ENCODE measurements around the gene SPRED3.
"Not testable (repeated sequence)": the region's sequence is repeated elsewhere in the genome, so short reads cannot be mapped to it uniquely, and the experiment has no call there.

- not testable (repeated sequence) for TF ChIP-seq CTCF (IDR thresholded peaks at IDR 0.05; ENCODE audit: low read depth, low read length, missing input control); TAF1 (conservative IDR thresholded peaks at IDR 0.05); RAD21 (IDR thresholded peaks at IDR 0.05); REST (IDR thresholded peaks at IDR 0.05); JUND (IDR thresholded peaks at IDR 0.05); ZBTB33 (IDR thresholded peaks at IDR 0.05); YY1 (IDR thresholded peaks at IDR 0.05); GABPA (IDR thresholded peaks at IDR 0.05 in 1 of 2, conservative IDR thresholded peaks at IDR 0.05 in 1 of 2); SP1 (IDR thresholded peaks at IDR 0.05); HNF4A (conservative IDR thresholded peaks at IDR 0.05); MAX (IDR thresholded peaks at IDR 0.05)
These were observed 25.4 kb upstream of the SPRED3 start for GRCh38 chr19:38362946-38363688.

Data from liver (tissue), 3 donors.